AG10803 (cell line): Measurements from ENCODE around the gene RBM38.
"Not testable (repeated sequence)": the region's sequence is repeated elsewhere in the genome, so short reads cannot be mapped to it uniquely, and the experiment has no call there.

Experiments
- DNase-seq: peaks from one replicate; pipeline ENCODE4 v3.0.0; 2010; ENCODE audit warnings: low read depth
- H3K4me3 ChIP-seq: 2 replicates; pipeline ENCODE4 v1.5.1; 2011; ENCODE audit warnings: mild to moderate bottlenecking, low read length, control low read depth
- TF ChIP-seq, protein P1 (sequence below): conservative IDR thresholded peaks from 2 replicates; pipeline ENCODE4 v1.5.1; 2011; ENCODE audit warnings: mild to moderate bottlenecking, low read length, control low read depth, inconsistent platforms

The RBM38 gene

DNA sequence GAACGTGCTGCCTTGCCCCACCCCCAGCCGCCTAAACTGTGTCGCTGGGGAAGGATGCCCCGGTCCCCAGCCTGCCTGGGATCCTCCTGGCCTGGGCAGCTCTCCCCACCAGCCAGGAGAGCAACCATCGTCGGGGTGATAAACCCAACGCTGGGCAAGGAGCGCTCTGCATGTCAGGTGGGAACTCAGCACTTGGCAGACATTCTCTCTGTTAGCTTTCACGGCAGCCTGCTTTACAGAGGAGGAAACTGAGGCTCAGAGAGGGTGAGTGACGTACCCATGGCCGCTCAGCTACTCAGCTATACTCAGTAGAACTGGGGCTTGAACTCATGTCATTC is 37.9 kb downstream of the RBM38 start:
- H3K4me3 ChIP-seq, result no peak overlapping the region
- no peak for DNase-seq
- TF ChIP-seq, protein P1, sequence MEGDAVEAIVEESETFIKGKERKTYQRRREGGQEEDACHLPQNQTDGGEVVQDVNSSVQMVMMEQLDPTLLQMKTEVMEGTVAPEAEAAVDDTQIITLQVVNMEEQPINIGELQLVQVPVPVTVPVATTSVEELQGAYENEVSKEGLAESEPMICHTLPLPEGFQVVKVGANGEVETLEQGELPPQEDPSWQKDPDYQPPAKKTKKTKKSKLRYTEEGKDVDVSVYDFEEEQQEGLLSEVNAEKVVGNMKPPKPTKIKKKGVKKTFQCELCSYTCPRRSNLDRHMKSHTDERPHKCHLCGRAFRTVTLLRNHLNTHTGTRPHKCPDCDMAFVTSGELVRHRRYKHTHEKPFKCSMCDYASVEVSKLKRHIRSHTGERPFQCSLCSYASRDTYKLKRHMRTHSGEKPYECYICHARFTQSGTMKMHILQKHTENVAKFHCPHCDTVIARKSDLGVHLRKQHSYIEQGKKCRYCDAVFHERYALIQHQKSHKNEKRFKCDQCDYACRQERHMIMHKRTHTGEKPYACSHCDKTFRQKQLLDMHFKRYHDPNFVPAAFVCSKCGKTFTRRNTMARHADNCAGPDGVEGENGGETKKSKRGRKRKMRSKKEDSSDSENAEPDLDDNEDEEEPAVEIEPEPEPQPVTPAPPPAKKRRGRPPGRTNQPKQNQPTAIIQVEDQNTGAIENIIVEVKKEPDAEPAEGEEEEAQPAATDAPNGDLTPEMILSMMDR, result no peak

DNA sequence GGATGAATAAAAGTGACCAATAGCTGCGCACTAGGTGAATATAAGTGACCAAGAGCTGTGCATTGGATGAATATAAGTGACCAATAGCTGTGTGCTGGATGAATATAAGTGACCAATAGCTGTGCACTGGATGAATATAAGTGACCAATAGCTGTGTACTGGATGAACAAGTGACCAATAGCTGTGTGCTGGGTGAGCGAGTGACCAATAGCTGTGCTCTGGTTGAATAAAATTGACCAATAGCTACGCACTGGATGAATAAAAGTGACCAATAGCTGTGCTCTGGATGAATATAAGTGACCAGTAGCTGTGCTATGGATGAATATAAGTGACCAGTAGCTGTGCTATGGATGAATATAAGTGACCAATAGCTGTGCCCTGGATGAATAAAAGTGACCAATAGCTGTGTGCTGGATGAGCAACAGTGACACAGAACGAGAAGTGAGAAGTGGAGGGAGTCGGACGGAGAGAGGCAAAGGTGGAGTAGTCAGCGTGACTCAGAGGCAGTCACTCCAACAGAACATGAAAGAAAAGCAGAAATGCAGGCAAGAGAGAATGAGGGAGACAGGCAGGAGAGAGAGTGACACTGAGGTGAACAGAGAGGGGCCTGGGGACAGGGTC is 38.5 kb downstream of the RBM38 start:
- no peak for DNase-seq
- TF ChIP-seq, protein P1, result no peak
- H3K4me3 ChIP-seq, result no peak overlapping the region

DNA sequence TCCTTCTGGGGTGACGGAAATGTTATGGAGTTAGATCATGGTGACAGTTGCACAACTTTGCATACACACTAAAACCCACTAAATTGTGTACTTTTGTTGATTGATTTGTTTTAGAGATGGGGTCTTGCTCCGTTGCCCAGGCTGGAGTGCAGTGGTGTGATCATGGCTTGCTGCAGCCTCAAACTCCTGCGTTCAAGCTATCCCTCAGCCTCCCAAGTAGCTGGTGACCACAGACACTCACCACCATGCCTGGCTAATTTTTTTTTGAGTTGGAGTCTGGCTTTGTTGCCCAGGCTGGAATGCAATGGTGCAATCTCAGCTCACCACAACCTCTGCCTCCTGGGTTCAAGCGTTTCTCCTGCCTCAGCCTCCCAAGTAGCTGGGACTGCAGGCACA is 39.0 kb downstream of the RBM38 start:
- not testable (repeated sequence) for H3K4me3 ChIP-seq
- peak; percentile 45 for DNase-seq

DNA sequence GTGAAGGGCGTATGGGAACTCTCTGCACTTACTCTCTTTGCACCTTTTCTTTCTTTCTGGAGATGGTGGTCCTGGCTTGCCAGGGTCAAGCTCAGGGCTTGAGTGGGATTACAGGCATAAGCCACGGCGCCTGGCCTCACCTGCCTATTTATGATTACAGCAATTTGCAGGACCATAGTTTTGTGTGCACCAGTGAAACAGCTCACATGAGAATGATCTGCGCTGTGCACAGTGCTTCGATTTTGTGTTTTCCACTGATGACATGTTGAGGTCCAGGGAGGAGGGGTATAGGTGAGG is 40.3 kb downstream of the RBM38 start:
- TF ChIP-seq, protein P1, result no peak
- no peak for DNase-seq
- no peak overlapping the region for H3K4me3 ChIP-seq

DNA sequence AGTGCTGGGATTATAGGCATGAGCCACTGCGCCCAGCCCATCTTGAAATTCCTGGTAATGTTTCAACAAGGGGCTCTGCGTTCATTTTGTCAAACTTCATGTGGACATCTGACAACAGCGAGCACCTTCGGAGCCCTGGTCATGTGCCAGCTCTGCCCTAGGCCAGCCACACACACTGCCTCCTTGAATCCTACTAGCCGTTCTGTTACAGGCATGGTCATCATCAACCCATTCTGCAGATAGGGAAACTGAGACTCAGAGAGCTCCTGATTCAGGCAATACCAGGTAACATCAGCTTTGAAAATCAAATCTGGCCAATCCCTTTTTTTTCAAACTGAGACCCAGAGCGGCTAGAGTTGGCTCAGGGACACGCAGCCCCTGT is 41.3 kb downstream of the RBM38 start:
- TF ChIP-seq, protein P1, result no peak
- no peak overlapping the region for H3K4me3 ChIP-seq

DNA sequence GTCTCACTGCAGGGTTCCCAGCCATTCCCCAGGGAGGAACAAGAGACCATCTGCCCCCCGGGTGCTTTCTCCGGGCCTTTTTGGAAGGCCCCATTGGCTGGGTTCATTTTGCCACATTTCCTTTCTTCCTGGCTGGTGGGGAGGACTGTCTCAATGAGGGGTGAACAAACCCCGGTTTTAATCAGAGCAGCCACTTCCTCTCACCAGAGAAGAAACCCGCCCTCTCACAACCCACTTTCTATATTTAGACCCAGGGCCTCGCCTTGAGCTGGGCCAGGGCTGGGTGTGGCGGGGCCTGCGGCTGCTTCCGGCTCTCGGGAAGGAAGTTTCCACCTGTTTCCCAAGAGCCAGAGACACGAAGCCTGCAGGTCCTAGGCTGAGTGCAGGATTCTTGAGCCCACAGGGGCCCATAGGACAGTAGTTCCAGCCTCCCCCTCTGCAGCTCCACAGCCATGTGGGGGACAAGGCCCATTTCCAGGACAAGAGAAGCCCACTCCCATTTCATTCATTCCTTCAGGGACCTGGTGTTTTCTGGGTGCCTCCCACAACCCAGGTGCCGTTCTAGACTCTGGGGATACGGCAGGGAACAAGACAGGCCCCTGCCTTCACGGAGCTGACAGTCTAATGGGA is 41.8 kb downstream of the RBM38 start:
- no peak overlapping the region for H3K4me3 ChIP-seq
- DNase-seq, result peak; percentile 26
- TF ChIP-seq, protein P1, result no peak

More for the DNA sequence above, 41.3 kb downstream of the RBM38 start:
- DNase-seq, result no peak

DNA sequence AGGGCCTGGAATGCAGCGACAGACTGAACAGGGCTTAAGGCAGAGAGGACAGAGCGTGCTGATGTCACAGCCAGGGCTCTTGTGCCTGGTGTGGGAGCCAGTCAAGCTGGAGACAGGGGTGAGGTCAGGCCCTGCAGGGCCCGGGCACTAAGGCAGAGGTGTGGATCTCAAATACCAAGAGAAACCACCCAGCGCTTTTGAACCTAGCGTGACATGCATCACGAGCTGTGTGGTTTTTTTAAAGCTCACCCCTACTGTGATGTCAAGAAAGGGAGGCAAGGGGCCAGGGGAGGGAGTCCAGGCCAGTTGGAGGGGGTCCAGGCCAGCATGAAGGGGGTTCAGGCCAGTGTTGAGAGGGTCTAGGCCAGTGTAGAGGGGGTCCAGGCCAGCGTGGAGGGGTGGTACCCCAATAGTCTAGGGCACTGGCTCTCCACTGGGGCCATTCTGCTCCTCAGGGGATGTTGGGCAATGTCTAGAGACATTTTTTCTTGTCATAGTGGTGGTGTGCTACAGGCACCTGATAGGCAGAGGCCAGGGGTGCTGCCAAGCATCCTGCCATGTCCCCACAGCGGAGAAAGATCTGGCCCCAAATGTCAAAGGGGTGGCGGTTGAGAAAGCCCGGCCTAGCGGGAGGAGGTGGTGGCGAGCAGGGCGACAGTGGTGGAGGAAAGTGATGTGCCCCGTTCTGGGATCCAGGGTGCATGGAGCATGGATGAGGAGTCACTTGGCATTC is 42.6 kb downstream of the RBM38 start:
- no peak for DNase-seq

More for the DNA sequence above, 42.6 kb downstream of the RBM38 start:
- TF ChIP-seq, protein P1, result no peak
- no peak overlapping the region for H3K4me3 ChIP-seq
